ENCODE data around the gene RPS3. TPM values are rescaled to one million over a fixed set of nuclear protein-coding genes. Genes with fewer than 3 reads are reported as not detected.

Gene RPS3
- polyA plus RNA-seq (2011; rRNA removed): 2,571 and 3,468 TPM in 2 replicates
- polyA plus RNA-seq (2012; cell fraction: cytosol; rRNA removed): 3,252 and 4,158 TPM in 2 replicates
- polyA plus RNA-seq (2012; cell fraction: nucleus; rRNA removed): 1,461 and 2,420 TPM in 2 replicates
- polyA plus RNA-seq (2017; fragmentation: RNase III; extraction: RNeasy Plus Mini Kit Qiagen cat#74134 plus additional on column Dnase treatment): 3,458 to 3,978 TPM (median 3,544 TPM) in 3 replicates
- polyA minus RNA-seq (2011; rRNA and poly(A)+ RNA removed): 1,439 and 1,839 TPM in 2 replicates

- Histone ChIP-seq H3K27ac (peak within 1 kb of the TSS; percentile 90 to 93), H3K4me3 (peak within 1 kb of the TSS; percentile 77), H3K9me3 (no peaks in the 10 kb centered on the region), H3K4me1 (peaks cover 34% of the 10 kb centered on the region), H3K4me2 (peak within 1 kb of the TSS; percentile 94)
- ChIA-PET CTCF (interaction anchor here (1.1 to 13.3 kb wide), 7 partner anchors 9 to 809 kb away, joined by 3 to 231 read pairs (median 6); no protein-coding TSS in a partner anchor), POLR2A (interaction anchor here (1.1 to 1.8 kb wide), 4 partner anchors 9 to 31 kb away, joined by 3 to 7 read pairs (median 4); no protein-coding TSS in a partner anchor)
- 2% methylated on average over 47 of the region's 55 CpGs for WGBS (ENCODE audit: missing lambda C conversion rate)
- DNase-seq (ENCODE audit: low read depth in 1 of 2, low spot score in 1 of 2) (peak; percentile 88 to 93), FAIRE-seq (no peak), ATAC-seq (peak; percentile 94 to 96)
- no peak for TF ChIP-seq KDM1A (IDR thresholded peaks at IDR 0.05; ENCODE audit: low read depth)
- TF ChIP-seq ESRRA (IDR thresholded peaks at IDR 0.05; ENCODE audit: borderline replicate concordance, low read length): no peak
- TF ChIP-seq E2F6 (IDR thresholded peaks at IDR 0.05; ENCODE audit: borderline replicate concordance, low read depth): peak; percentile 64; the same call in 1 of the 2 replicates
- TF ChIP-seq KDM5A (IDR thresholded peaks at IDR 0.05): peak; percentile 55
- TF ChIP-seq BCL3 (IDR thresholded peaks at IDR 0.05): peak; percentile 98
- TF ChIP-seq ZC3H11A (IDR thresholded peaks at IDR 0.05): no peak
- TF ChIP-seq SMC3 (IDR thresholded peaks at IDR 0.05): no peak
- no peak for TF ChIP-seq EHF (CRISPR knock-in tag; IDR thresholded peaks at IDR 0.05)
- TF ChIP-seq ZNF302 (CRISPR knock-in tag; IDR thresholded peaks at IDR 0.05): no peak
- peak; percentile 54; the same call in 1 of the 2 replicates for TF ChIP-seq FOSB (CRISPR knock-in tag; IDR thresholded peaks at IDR 0.05)
- TF ChIP-seq CTCF (IDR thresholded peaks at IDR 0.05): peak; percentile 28; the same call in 1 of the 3 replicates
- TF ChIP-seq RFX5 (IDR thresholded peaks at IDR 0.05): 0 out of 2 replicates have a peak, but pooled peaks have one; percentile 40
- no peak for TF ChIP-seq ELK1 (IDR thresholded peaks at IDR 0.05; ENCODE audit: low read depth, low read length)
- no peak for TF ChIP-seq RNF2 (IDR thresholded peaks at IDR 0.05; ENCODE audit: borderline replicate concordance, low read depth)
- peak; percentile 97 for TF ChIP-seq POLR2A (IDR thresholded peaks at IDR 0.05; ENCODE audit: low read length)
- TF ChIP-seq TFCP2L1 (CRISPR knock-in tag; IDR thresholded peaks at IDR 0.05): peak; percentile 86
- peak; percentile 97 for TF ChIP-seq PHF8 (IDR thresholded peaks at IDR 0.05; ENCODE audit: borderline replicate concordance, low read depth)
- TF ChIP-seq JUN (IDR thresholded peaks at IDR 0.05): peak; percentile 98 to 99
- peak; percentile 99 for TF ChIP-seq MAX (IDR thresholded peaks at IDR 0.05)
- no peak for TF ChIP-seq MAFK (IDR thresholded peaks at IDR 0.05; ENCODE audit: partially characterized antibody)
- TF ChIP-seq CBX8 (IDR thresholded peaks at IDR 0.05): no peak
- peak; percentile 41; the same call in 1 of the 2 replicates for TF ChIP-seq PBX3 (IDR thresholded peaks at IDR 0.05)
- peak; percentile 40; the same call in 1 of the 2 replicates for TF ChIP-seq GATA3 (IDR thresholded peaks at IDR 0.05; ENCODE audit: borderline replicate concordance)
- TF ChIP-seq MYC (IDR thresholded peaks at IDR 0.05; ENCODE audit: borderline replicate concordance, low read length): peak; percentile 94
These were observed at the start of gene RPS3 for GRCh38 chr11:75399344-75400145. Gene RPS3 (plus strand): TSS chr11:75399518. CDS start chr11:75399548, 30 bp downstream.

Data from A549 (cell line).